NCI-H524 (cell line): ENCODE data around the gene CST3.
"Not testable (repeated sequence)": the region's sequence is repeated elsewhere in the genome, so short reads cannot be mapped to it uniquely, and the experiment has no call there.

Experiments used
- DNase-seq, 2 experiments: peaks; one replicate each; lab custom pipeline; 2025; lab: John Stamatoyannopoulos, UW

CST3 gene

DNA sequence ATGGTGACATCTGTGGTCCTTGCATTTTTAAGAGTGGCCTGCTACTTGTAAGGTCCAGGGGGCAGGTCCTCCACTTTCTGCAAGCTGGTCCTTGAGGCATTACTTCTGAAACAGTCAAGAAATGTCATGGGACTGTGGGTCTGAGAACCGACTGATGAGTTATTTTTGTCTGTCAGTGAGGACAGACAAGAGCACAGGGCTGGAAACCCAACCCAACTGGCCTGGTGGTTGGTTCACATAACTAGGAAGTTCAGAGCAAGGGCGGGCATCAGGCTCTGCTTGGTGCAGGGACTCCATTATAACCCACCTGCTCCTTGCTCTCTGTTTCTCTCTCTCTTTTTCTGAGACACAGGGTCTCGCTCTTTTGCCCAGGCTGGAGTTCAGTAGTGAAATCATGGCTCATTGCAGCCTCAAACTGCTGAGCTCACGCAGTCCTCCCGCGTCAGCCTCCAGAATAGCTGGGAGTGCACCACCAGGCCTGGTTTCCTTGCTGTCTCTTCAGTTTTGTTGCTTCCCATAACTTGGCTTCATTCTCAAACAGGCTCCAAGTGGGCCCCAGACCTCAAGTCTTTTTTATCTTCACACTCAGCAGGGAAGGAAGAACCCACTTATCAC lies 9.2 kb downstream of the CST3 start:
- DNase-seq, result no peak

GRCh38 chr20:23627501-23627900 lies 10.3 kb downstream of the CST3 start:
- DNase-seq, result no peak

DNA sequence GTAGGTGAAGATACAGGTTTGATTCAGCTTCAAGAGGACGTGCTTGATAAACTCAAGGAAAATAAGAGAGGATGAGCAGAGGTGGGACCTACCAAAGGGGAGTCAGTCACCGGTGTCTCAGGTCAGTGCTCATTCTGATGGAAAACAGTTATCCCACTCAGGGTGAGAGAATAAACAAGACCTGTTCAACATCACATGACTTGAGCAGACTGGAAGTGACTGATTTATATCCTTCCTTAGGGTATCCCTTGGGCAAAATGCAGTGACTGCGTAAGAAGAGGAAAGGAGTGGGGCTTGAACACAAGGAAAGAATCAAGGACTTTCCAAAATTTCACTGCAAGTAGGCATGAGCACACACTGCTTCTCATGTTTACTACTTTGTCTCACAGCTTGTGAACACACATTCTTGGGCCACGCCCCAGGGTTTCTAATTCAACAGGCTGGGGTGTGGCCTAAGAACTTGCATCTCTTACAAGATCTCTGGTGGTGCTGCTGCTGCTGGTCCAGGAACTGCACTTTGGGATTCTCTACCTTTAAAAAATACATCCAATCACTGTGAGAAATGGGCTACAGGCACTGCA lies 11.6 kb downstream of the CST3 start:
- DNase-seq, result no peak

DNA sequence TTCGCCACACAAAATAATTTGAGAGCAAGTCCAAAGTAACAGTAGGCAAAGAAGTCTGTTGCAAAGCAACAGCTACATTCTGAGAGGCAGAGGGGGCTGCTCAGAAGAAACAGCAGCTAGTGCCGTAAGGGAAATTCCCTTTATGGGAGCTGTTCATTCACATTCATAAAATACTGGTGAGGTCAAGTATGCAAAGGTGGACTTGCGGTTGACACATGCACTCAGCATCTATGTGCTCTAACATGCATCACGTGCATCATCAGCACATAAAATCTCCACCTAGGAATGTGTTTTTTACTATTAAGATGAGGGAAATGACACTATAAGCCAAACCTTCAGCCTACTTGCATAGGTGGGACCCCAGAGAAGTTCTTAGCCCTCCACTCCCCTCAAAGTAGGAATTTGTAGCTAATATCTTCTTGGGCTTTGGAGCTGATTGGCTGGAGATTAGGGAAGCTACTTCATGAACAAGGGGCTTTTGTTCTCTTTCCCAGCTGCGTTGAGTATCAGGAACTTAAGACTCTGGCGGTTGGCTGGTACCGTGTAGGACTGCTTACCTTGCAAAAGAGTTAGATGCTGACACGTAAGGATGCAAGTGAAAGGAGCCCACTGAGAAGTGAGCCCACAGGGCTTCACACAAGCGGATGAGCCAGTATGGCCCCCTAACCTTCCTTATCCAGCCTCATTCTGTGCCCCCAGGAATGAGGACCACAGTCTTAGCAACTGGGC lies 12.4 kb downstream of the CST3 start:
- DNase-seq, result no peak

DNA sequence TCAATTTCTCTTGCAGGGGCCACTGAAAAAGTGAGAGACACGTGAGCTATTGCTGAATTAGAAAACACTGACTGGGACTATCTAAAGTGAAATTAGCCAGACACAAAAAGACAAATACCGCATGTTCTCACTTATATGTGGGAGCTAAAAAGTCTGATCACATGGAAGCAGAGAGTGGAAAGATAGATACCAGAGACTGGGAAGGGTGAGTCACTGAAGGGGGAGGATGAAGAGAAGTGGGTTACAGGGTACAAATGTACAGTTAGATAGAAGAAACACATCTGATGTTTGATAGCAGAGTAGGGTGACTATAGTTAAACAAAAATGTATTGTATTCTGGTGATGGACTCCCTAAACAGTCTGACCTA lies 13.4 kb downstream of the CST3 start:
- no peak for DNase-seq

GRCh38 chr20:23623666-23624323 lies 14.0 kb downstream of the CST3 start:
- DNase-seq, result no peak

DNA sequence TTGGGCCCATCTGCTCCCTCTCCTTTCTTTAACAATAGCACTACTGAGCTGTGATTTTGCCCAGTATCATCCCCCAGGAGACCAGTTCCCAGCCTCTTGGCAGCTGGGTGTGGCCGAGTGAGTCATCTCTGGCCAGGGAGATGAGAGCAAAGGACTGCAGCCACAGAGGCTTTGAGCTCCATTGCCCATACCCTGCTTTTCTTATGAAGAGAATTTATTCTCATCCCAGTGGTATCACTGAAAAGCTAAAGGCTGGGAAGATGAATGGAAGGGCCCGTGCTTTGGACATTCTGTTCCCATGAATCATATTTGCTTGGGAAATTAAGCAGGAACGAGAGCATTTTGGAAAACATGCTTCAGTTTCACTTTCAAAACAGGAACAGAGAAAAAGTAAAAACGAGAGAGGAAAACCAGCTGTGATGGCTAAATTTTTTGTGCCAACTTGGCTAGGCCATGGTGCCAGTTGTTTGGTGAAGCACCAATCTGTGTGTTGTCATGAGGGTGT lies 14.9 kb downstream of the CST3 start:
- peak in 1 of 2 experiments; percentile 60 for DNase-seq

- DNase-seq, result not testable (repeated sequence)
These were observed 15.4 kb downstream of the CST3 start for GRCh38 chr20:23622401-23622800.

- DNase-seq, result not testable (repeated sequence)
These were observed 16.9 kb downstream of the CST3 start for GRCh38 chr20:23620670-23621386.

- DNase-seq, result no peak
These were observed 23.6 kb downstream of the CST3 start for GRCh38 chr20:23614163-23614562.

DNA sequence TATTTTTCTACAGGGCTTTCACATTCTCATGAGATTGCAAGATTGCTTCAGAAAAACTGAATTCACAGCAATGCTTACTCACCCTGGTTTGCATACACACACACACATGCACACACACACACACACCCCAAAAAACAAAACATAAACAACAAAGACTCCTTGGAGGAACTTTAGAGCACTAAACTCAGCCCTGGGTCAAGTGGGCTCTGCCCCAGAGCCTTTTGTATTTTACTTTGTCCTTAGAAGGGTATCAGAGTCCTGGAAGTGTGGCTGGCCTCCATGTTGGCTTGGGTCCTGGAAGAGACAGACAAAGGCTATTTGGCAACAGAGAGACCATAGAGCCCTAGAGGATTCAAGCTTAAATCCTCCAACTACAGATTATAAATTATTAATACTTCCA lies 24.1 kb downstream of the CST3 start:
- DNase-seq, result no peak

- no peak for DNase-seq
These were observed 25.4 kb downstream of the CST3 start for GRCh38 chr20:23612396-23612795.

- DNase-seq, result no peak
These were observed 28.2 kb downstream of the CST3 start for GRCh38 chr20:23609486-23610109.

- no peak for DNase-seq
These were observed 29.4 kb downstream of the CST3 start for GRCh38 chr20:23608251-23608846.

GRCh38 chr20:23607497-23608245 lies 30.1 kb downstream of the CST3 start:
- DNase-seq, result no peak

DNA sequence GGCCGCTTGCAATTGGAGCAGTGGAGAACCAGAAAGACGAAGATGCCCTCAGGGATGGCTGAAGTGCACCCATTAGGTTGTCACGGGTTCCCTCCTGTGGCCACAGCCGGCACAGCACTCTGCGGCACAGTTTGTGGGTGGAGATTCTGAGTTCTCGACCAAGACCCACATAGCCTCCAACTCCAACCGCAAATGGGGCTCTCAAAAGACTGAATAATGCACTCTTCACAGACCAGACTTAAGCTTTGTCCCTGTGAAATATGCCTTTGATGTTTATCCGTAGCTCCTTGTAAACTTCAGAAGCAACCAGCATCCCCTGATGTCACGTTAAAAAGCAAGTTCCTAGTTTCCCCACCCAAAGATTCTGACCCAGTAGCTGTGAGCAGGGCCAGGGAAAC lies 31.1 kb downstream of the CST3 start:
- DNase-seq, result peak; percentile 64 to 77

- DNase-seq, result no peak
These were observed 31.7 kb downstream of the CST3 start, which contains the start of gene CST9 for GRCh38 chr20:23605867-23606651. Gene CST9, minus strand, starts transcription at chr20:23605917. Its CDS starts 53 bp downstream, at chr20:23605864.

GRCh38 chr20:23604306-23604705 lies 33.4 kb downstream of the CST3 start:
- no peak for DNase-seq

- DNase-seq, result no peak
These were observed 34.4 kb downstream of the CST3 start for GRCh38 chr20:23603321-23603720.

DNA sequence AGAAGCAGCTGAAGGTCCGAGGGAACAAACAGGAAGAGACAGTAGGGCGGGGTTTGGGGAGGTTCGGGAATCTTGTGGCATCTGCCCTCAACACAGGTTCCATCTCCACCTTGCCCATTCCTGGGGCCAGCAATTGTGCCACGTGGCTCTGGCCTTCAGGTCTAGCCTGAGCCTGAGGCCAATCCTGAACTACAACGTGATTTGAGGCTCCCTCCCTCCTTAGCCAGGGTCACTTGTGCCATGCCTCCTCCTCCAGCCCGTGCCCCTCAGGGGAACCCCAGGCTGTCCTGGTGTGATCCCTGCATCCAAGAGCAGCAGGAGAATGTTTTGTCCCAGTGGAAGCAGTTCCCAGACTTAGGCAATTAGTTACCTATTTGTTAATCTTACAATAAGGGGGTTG lies 35.1 kb downstream of the CST3 start:
- DNase-seq, result no peak
